Endothelial cell of umbilical vein (primary cell): Measurements from ENCODE around the gene ARNT2.

ENCODE experiments used
- EZH2 ChIP-seq: IDR thresholded peaks from 2 replicates; pipeline ENCODE4 v1.6.1; 2012; ENCODE audit warnings: borderline replicate concordance, low read depth, mild to moderate bottlenecking, moderate library complexity, low read length, inconsistent platforms; ENCODE audit not compliant: severe bottlenecking
- FOS ChIP-seq: IDR thresholded peaks from 2 replicates; pipeline ENCODE4 v1.6.1; 2011; ENCODE audit warnings: mild to moderate bottlenecking, low read length, moderate library complexity, borderline replicate concordance; ENCODE audit not compliant: insufficient read depth
- JUN ChIP-seq: IDR thresholded peaks from 2 replicates; pipeline ENCODE4 v1.6.1; 2011; ENCODE audit warnings: borderline replicate concordance, low read depth; ENCODE audit not compliant: insufficient read length, insufficient read depth
- POLR2A ChIP-seq: IDR thresholded peaks from 2 replicates; pipeline ENCODE4 v1.6.1; 2012; ENCODE audit warnings: low read depth, mild to moderate bottlenecking, control low read depth, low read length
- POLR2AphosphoS5 ChIP-seq: IDR thresholded peaks from 2 replicates; pipeline ENCODE4 v1.6.1; 2012; ENCODE audit warnings: low read depth, mild to moderate bottlenecking, control low read depth, low read length, moderate library complexity; ENCODE audit not compliant: insufficient read depth
- TF ChIP-seq, protein P1 (sequence below), 2 donors: IDR thresholded peaks; 1 replicate in 1 of 2; 2 replicates in 1 of 2; pipeline ENCODE4 v1.5.1; 2011; ENCODE audit warnings: low read length in 2 of 2, mild to moderate bottlenecking in 2 of 2, moderate library complexity in 2 of 2, control low read depth in 1 of 2, inconsistent platforms in 1 of 2, low read depth in 1 of 2; ENCODE audit not compliant: insufficient read depth in 1 of 2; ENCODE audit errors: extremely low read depth in 1 of 2
- TF ChIP-seq, protein P2 (sequence below): IDR thresholded peaks from 2 replicates; pipeline ENCODE4 v1.6.1; 2011; ENCODE audit not compliant: insufficient read depth, insufficient read length

DNA sequence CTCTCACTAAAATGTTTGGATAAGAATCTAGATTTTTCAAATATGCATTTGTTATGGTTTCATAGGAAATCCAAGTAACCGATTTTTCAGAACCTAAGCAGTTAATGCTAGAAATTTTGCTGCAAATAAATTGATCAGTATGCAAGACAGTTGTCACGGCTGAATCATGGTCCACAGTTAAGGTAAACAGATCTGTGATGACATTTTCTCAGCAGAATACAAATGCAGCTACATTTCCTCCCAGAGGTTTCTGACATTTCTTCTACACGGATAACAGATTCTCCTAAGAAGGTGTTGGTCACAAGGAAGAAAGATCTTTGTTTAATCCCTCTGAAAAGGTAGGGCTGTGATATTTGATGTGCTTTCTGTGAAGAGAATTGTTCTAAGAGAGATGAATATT, 36.9 kb downstream of the ARNT2 start:
- TF ChIP-seq, protein P1, sequence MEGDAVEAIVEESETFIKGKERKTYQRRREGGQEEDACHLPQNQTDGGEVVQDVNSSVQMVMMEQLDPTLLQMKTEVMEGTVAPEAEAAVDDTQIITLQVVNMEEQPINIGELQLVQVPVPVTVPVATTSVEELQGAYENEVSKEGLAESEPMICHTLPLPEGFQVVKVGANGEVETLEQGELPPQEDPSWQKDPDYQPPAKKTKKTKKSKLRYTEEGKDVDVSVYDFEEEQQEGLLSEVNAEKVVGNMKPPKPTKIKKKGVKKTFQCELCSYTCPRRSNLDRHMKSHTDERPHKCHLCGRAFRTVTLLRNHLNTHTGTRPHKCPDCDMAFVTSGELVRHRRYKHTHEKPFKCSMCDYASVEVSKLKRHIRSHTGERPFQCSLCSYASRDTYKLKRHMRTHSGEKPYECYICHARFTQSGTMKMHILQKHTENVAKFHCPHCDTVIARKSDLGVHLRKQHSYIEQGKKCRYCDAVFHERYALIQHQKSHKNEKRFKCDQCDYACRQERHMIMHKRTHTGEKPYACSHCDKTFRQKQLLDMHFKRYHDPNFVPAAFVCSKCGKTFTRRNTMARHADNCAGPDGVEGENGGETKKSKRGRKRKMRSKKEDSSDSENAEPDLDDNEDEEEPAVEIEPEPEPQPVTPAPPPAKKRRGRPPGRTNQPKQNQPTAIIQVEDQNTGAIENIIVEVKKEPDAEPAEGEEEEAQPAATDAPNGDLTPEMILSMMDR (IDR thresholded peaks at IDR 0.05; ENCODE audit: extremely low read depth in 1 of 2, insufficient read depth in 1 of 2, low read depth in 1 of 2, low read length in 2 of 2) = no peak
- TF ChIP-seq POLR2AphosphoS5 (no peak), EZH2 (no peak), POLR2A (no peak), JUN (no peak), FOS (no peak)
- TF ChIP-seq, protein P2, sequence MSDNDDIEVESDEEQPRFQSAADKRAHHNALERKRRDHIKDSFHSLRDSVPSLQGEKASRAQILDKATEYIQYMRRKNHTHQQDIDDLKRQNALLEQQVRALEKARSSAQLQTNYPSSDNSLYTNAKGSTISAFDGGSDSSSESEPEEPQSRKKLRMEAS = no peak
